Hematopoietic multipotent progenitor cell treated with erythropoietin and hydrocortisone succinate and interleukin-3 and kit ligand, for 4 days (in vitro differentiated cells): ENCODE data around the gene NSUN7.
A peak's percentile ranks its signal among the peaks of the same experiment; 100 is the strongest.

Experiments used
- DNase-seq: peaks from one replicate; pipeline ENCODE4 v3.0.0-alpha.2; 2015

The NSUN7 gene

GRCh38 chr4:40822420-40823166 is 72.8 kb downstream of the NSUN7 start:
- DNase-seq = no peak

GRCh38 chr4:40825014-40825838 is 75.5 kb downstream of the NSUN7 start:
- DNase-seq = no peak

- DNase-seq = no peak
Observed at GRCh38 chr4:40826821-40827220, 77.1 kb downstream of the NSUN7 start.

- DNase-seq = no peak
Observed at GRCh38 chr4:40827758-40828157, 78.0 kb downstream of the NSUN7 start.

GRCh38 chr4:40828661-40829060 is 78.9 kb downstream of the NSUN7 start:
- DNase-seq = no peak

GRCh38 chr4:40829586-40829985 is 79.8 kb downstream of the NSUN7 start:
- DNase-seq = peak; percentile 41

GRCh38 chr4:40831146-40831907 is 81.6 kb downstream of the NSUN7 start:
- no peak for DNase-seq

- DNase-seq = no peak
Observed at GRCh38 chr4:40832175-40832574, 82.4 kb downstream of the NSUN7 start.

GRCh38 chr4:40833212-40833611 is 83.5 kb downstream of the NSUN7 start:
- DNase-seq = no peak

GRCh38 chr4:40837094-40837870 is 87.5 kb downstream of the NSUN7 start:
- peak; percentile 15 for DNase-seq

- peak; percentile 25 for DNase-seq
Observed at GRCh38 chr4:40838742-40839141, 89.0 kb downstream of the NSUN7 start.

- no peak for DNase-seq
Observed at GRCh38 chr4:40840255-40840984, 90.7 kb downstream of the NSUN7 start.

- DNase-seq = peak; percentile 80
Observed at GRCh38 chr4:40840985-40841571, 91.3 kb downstream of the NSUN7 start.

GRCh38 chr4:40842318-40842717 is 92.6 kb downstream of the NSUN7 start:
- no peak for DNase-seq

GRCh38 chr4:40842725-40843423 is 93.1 kb downstream of the NSUN7 start:
- no peak for DNase-seq

GRCh38 chr4:40843696-40844095 is 93.9 kb downstream of the NSUN7 start:
- peak; percentile 42 for DNase-seq

GRCh38 chr4:40844261-40844660 is 94.5 kb downstream of the NSUN7 start:
- no peak for DNase-seq

- DNase-seq = no peak
Observed at GRCh38 chr4:40845154-40845835, 95.5 kb downstream of the NSUN7 start.

- DNase-seq = no peak
Observed at GRCh38 chr4:40846532-40846931, 96.8 kb downstream of the NSUN7 start.

GRCh38 chr4:40848251-40848650 is 98.5 kb downstream of the NSUN7 start:
- DNase-seq = no peak
